Measurements from ENCODE around the gene HLA-DQA1.

The HLA-DQA1 gene

DNA sequence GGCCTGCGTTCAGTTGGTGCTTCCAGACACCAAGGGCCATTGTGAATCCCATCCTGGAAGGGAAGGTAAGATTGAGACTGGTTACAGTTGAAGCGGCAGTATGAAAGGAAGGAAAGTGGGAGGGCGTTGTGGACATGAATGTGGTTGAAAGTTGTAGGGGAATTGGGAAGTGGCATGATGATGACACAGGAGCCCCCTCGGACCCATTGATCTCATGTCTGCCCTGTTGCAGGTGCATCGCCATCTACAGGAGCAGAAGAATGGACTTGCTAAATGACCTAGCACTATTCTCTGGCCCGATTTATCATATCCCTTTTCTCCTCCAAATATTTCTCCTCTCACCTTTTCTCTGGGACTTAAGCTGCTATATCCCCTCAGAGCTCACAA is 5.5 kb downstream of the HLA-DQA1 start:
- H3K9ac ChIP-seq (ENCODE audit: low read depth, low read length, poor library complexity, severe bottlenecking): no peak overlapping the region
- H3K36me3 ChIP-seq (ENCODE audit: insufficient read depth, low read length): no peaks in the 10 kb centered on the region
- H3K79me2 ChIP-seq (ENCODE audit: insufficient read depth, low read length): no peaks in the 10 kb centered on the region
- H3K4me1 ChIP-seq (ENCODE audit: insufficient read depth, low read length, poor library complexity, severe bottlenecking): no peaks in the 10 kb centered on the region
- H3K9me2 ChIP-seq (replicated peaks; ENCODE audit: low read depth, low read length): no peaks in the 10 kb centered on the region
- H2AFZ ChIP-seq (ENCODE audit: low read length): no peak overlapping the region
- no peak for TF ChIP-seq EZH2phosphoT487 (IDR thresholded peaks at IDR 0.05; ENCODE audit: borderline replicate concordance)
- TF ChIP-seq, protein P1, sequence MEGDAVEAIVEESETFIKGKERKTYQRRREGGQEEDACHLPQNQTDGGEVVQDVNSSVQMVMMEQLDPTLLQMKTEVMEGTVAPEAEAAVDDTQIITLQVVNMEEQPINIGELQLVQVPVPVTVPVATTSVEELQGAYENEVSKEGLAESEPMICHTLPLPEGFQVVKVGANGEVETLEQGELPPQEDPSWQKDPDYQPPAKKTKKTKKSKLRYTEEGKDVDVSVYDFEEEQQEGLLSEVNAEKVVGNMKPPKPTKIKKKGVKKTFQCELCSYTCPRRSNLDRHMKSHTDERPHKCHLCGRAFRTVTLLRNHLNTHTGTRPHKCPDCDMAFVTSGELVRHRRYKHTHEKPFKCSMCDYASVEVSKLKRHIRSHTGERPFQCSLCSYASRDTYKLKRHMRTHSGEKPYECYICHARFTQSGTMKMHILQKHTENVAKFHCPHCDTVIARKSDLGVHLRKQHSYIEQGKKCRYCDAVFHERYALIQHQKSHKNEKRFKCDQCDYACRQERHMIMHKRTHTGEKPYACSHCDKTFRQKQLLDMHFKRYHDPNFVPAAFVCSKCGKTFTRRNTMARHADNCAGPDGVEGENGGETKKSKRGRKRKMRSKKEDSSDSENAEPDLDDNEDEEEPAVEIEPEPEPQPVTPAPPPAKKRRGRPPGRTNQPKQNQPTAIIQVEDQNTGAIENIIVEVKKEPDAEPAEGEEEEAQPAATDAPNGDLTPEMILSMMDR (conservative IDR thresholded peaks at IDR 0.05; ENCODE audit: low read length): no peak
- H3K4me3 ChIP-seq (ENCODE audit: low read length, poor library complexity, severe bottlenecking): no peak overlapping the region
- H3K4me2 ChIP-seq (ENCODE audit: low read depth, low read length, poor library complexity, severe bottlenecking): no peak overlapping the region
- no peaks in the 10 kb centered on the region for H3K9me3 ChIP-seq (ENCODE audit: insufficient read depth, low read depth, low read length)
- H4K20me1 ChIP-seq (ENCODE audit: insufficient read depth, low read length, poor library complexity, severe bottlenecking): no peaks in the 10 kb centered on the region
- no peaks in the 10 kb centered on the region for H3F3A ChIP-seq (ENCODE audit: low read depth)
- H3K27me3 ChIP-seq (ENCODE audit: insufficient read depth, low read length, poor library complexity, severe bottlenecking): no peaks in the 10 kb centered on the region

GRCh38 chr6:32643904-32644303 is 6.7 kb downstream of the HLA-DQA1 start:
- H3K79me2 ChIP-seq (ENCODE audit: insufficient read depth, low read length): no peaks in the 10 kb centered on the region
- H3K9ac ChIP-seq (ENCODE audit: low read depth, low read length, poor library complexity, severe bottlenecking): no peak overlapping the region
- H3K4me1 ChIP-seq (ENCODE audit: insufficient read depth, low read length, poor library complexity, severe bottlenecking): no peaks in the 10 kb centered on the region
- TF ChIP-seq, protein P1 (conservative IDR thresholded peaks at IDR 0.05; ENCODE audit: low read length): no peak
- no peak for TF ChIP-seq EZH2phosphoT487 (IDR thresholded peaks at IDR 0.05; ENCODE audit: borderline replicate concordance)
- H3F3A ChIP-seq (ENCODE audit: low read depth): no peaks in the 10 kb centered on the region
- no peak overlapping the region for H3K4me3 ChIP-seq (ENCODE audit: low read length, poor library complexity, severe bottlenecking)
- H3K9me2 ChIP-seq (replicated peaks; ENCODE audit: low read depth, low read length): no peaks in the 10 kb centered on the region
- no peaks in the 10 kb centered on the region for H3K27me3 ChIP-seq (ENCODE audit: insufficient read depth, low read length, poor library complexity, severe bottlenecking)
- H3K4me2 ChIP-seq (ENCODE audit: low read depth, low read length, poor library complexity, severe bottlenecking): no peak overlapping the region
- no peaks in the 10 kb centered on the region for H4K20me1 ChIP-seq (ENCODE audit: insufficient read depth, low read length, poor library complexity, severe bottlenecking)
- no peak overlapping the region for H2AFZ ChIP-seq (ENCODE audit: low read length)
- H3K9me3 ChIP-seq (ENCODE audit: insufficient read depth, low read depth, low read length): no peaks in the 10 kb centered on the region
- no peaks in the 10 kb centered on the region for H3K36me3 ChIP-seq (ENCODE audit: insufficient read depth, low read length)

DNA sequence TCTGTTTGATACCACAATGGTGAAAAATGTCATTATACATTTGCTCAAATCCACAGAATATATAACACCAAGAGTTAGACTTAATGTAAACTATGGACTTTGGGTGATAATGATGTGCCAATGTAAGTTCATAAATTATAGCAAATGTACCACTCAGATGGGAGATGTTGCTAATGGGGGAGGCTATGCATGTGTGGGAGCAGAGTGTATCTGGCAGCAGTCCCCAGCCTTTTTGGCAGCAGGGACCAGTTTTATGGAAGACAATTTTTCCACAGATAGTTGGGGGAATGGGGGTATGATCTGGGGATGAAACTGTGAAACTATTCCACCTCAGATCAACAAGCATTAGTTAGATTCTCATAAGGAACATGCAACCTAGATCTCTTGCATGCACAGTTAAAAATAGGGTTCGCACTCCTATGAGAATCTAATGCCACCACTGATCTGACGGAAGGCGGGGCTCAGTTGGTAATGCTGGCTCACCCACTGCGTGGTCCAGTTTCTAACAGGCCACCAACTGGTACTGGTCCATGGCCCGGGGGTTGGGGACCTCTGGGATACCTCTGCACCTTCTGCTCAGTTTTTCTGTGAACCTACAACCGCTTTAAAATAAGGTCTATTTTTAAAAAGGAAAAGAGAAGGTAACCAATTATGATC is 8.0 kb downstream of the HLA-DQA1 start:
- no peaks in the 10 kb centered on the region for H3K4me1 ChIP-seq (ENCODE audit: insufficient read depth, low read length, poor library complexity, severe bottlenecking)
- H3K4me2 ChIP-seq (ENCODE audit: low read depth, low read length, poor library complexity, severe bottlenecking): no peak overlapping the region
- H4K20me1 ChIP-seq (ENCODE audit: insufficient read depth, low read length, poor library complexity, severe bottlenecking): no peaks in the 10 kb centered on the region
- TF ChIP-seq EZH2phosphoT487 (IDR thresholded peaks at IDR 0.05; ENCODE audit: borderline replicate concordance): no peak
- TF ChIP-seq, protein P1 (conservative IDR thresholded peaks at IDR 0.05; ENCODE audit: low read length): no peak
- no peaks in the 10 kb centered on the region for H3K79me2 ChIP-seq (ENCODE audit: insufficient read depth, low read length)
- no peaks in the 10 kb centered on the region for H3K36me3 ChIP-seq (ENCODE audit: insufficient read depth, low read length)
- no peak overlapping the region for H2AFZ ChIP-seq (ENCODE audit: low read length)
- no peaks in the 10 kb centered on the region for H3K9me3 ChIP-seq (ENCODE audit: insufficient read depth, low read depth, low read length)
- H3K4me3 ChIP-seq (ENCODE audit: low read length, poor library complexity, severe bottlenecking): no peak overlapping the region
- H3K9me2 ChIP-seq (replicated peaks; ENCODE audit: low read depth, low read length): no peaks in the 10 kb centered on the region
- no peaks in the 10 kb centered on the region for H3F3A ChIP-seq (ENCODE audit: low read depth)
- H3K9ac ChIP-seq (ENCODE audit: low read depth, low read length, poor library complexity, severe bottlenecking): no peak overlapping the region
- H3K27me3 ChIP-seq (ENCODE audit: insufficient read depth, low read length, poor library complexity, severe bottlenecking): no peaks in the 10 kb centered on the region
